Smooth muscle cell of the brain vasculature (primary cell): ENCODE results near the gene BDH1.
A peak's percentile ranks its signal among the peaks of the same experiment; 100 is the strongest.
"Not testable (repeated sequence)": the region's sequence is repeated elsewhere in the genome, so short reads cannot be mapped to it uniquely, and the experiment has no call there.

ENCODE experiments used
- DNase-seq: peaks from one replicate; pipeline ENCODE4 v3.0.0-alpha.2; 2012; ENCODE audit warnings: low read depth, low spot score

The BDH1 gene

GRCh38 chr3:197555281-197556261 is at the start of gene BDH1:
Gene BDH1, minus strand, starts transcription at chr3:197555968. Its CDS starts 9,525 bp downstream, at chr3:197546443.
- DNase-seq: no peak

GRCh38 chr3:197603317-197603933 is 47.7 kb upstream of the BDH1 start:
- no peak for DNase-seq

GRCh38 chr3:197602351-197602750 is 46.6 kb upstream of the BDH1 start:
- not testable (repeated sequence) for DNase-seq

GRCh38 chr3:197601566-197601840 is 45.7 kb upstream of the BDH1 start:
- not testable (repeated sequence) for DNase-seq

- no peak for DNase-seq
These were observed 45.2 kb upstream of the BDH1 start for GRCh38 chr3:197600796-197601565.

GRCh38 chr3:197599089-197599765 is 43.5 kb upstream of the BDH1 start:
- DNase-seq: peak; percentile 63

GRCh38 chr3:197598404-197598980 is 42.7 kb upstream of the BDH1 start:
- DNase-seq: no peak

- no peak for DNase-seq
These were observed 41.6 kb upstream of the BDH1 start for GRCh38 chr3:197597335-197597734.

- no peak for DNase-seq
These were observed 39.9 kb upstream of the BDH1 start for GRCh38 chr3:197595470-197596185.

GRCh38 chr3:197593046-197593380 is 37.2 kb upstream of the BDH1 start:
- no peak for DNase-seq

- DNase-seq: no peak
These were observed 36.7 kb upstream of the BDH1 start for GRCh38 chr3:197592361-197593045.

GRCh38 chr3:197591816-197592215 is 36.0 kb upstream of the BDH1 start:
- DNase-seq: no peak

GRCh38 chr3:197590313-197590962 is 34.7 kb upstream of the BDH1 start:
- DNase-seq: no peak

- DNase-seq: no peak
These were observed 33.8 kb upstream of the BDH1 start for GRCh38 chr3:197589545-197589944.

GRCh38 chr3:197586768-197587167 is 31.0 kb upstream of the BDH1 start:
- not testable (repeated sequence) for DNase-seq

- no peak for DNase-seq
These were observed 30.4 kb upstream of the BDH1 start for GRCh38 chr3:197586181-197586580.

GRCh38 chr3:197584733-197585132 is 29.0 kb upstream of the BDH1 start:
- DNase-seq: no peak

GRCh38 chr3:197583371-197583770 is 27.6 kb upstream of the BDH1 start:
- DNase-seq: no peak

- DNase-seq: no peak
These were observed 24.5 kb upstream of the BDH1 start for GRCh38 chr3:197580253-197580691.

GRCh38 chr3:197578376-197578775 is 22.6 kb upstream of the BDH1 start:
- DNase-seq: no peak
